DMS114 treated with DMSO at 0.1 percent for 48 hours (cell line): ENCODE data around the gene GLIS1.
"Not testable (repeated sequence)": the region's sequence is repeated elsewhere in the genome, so short reads cannot be mapped to it uniquely, and the experiment has no call there.

Source experiments
- DNase-seq: peaks from one replicate; lab custom pipeline; 2025; ENCODE audit not compliant: unreplicated experiment; lab: John Stamatoyannopoulos, UW

Gene GLIS1

GRCh38 chr1:53567450-53567849 lies 171.5 kb downstream of the GLIS1 start:
- DNase-seq = no peak

- no peak for DNase-seq
Measured at GRCh38 chr1:53563611-53564010, 175.4 kb downstream of the GLIS1 start.

GRCh38 chr1:53562981-53563379 lies 176.0 kb downstream of the GLIS1 start:
- DNase-seq = no peak

GRCh38 chr1:53562291-53562980 lies 176.5 kb downstream of the GLIS1 start:
- no peak for DNase-seq

GRCh38 chr1:53561503-53562105 lies 177.4 kb downstream of the GLIS1 start:
- DNase-seq = no peak

- DNase-seq = no peak
Measured at GRCh38 chr1:53560581-53561502, 178.1 kb downstream of the GLIS1 start.

GRCh38 chr1:53559854-53560580 lies 178.9 kb downstream of the GLIS1 start:
- no peak for DNase-seq

GRCh38 chr1:53559391-53559815 lies 179.6 kb downstream of the GLIS1 start:
- DNase-seq = no peak

- no peak for DNase-seq
Measured at GRCh38 chr1:53558739-53559315, 180.1 kb downstream of the GLIS1 start.

- DNase-seq = no peak
Measured at GRCh38 chr1:53557830-53558738, 180.9 kb downstream of the GLIS1 start.

GRCh38 chr1:53557369-53557768 lies 181.6 kb downstream of the GLIS1 start:
- DNase-seq = no peak

GRCh38 chr1:53556657-53557227 lies 182.2 kb downstream of the GLIS1 start:
- DNase-seq = no peak

- not testable (repeated sequence) for DNase-seq
Measured at GRCh38 chr1:53555620-53556326, 183.2 kb downstream of the GLIS1 start.

- no peak for DNase-seq
Measured at GRCh38 chr1:53554592-53555305, 184.2 kb downstream of the GLIS1 start.

- no peak for DNase-seq
Measured at GRCh38 chr1:53553734-53554509, 185.0 kb downstream of the GLIS1 start.

GRCh38 chr1:53552981-53553733 lies 185.8 kb downstream of the GLIS1 start:
- no peak for DNase-seq
